SK-N-SH (cell line): ENCODE measurements around the gene RAB25. TPM values are rescaled to one million over a fixed set of nuclear protein-coding genes. Genes with fewer than 3 reads are reported as not detected.
A peak's percentile ranks its signal among the peaks of the same experiment; 100 is the strongest.

Experiments used
- CTCF ChIA-PET: fragments of 300-600, 350-600 bp; formaldehyde crosslinking; extraction: SDS; loops from one replicate; lab custom pipeline; 2021; lab: Yijun Ruan, JAX
- POLR2A ChIA-PET: fragments of 350-600 bp; sonication (Branson Sonifier 250); formaldehyde crosslinking; extraction: SDS; loops from one replicate; lab custom pipeline; 2020; ENCODE audit warnings: antibody characterized with exemption, inconsistent platforms; lab: Yijun Ruan, JAX
- DNase-seq: peaks from one replicate; pipeline ENCODE4 v3.0.0; 2012
- H2AFZ ChIP-seq: fragments of 200-600 bp; sonication (generic); 2 replicates; pipeline ENCODE4 v1.8.1; 2016; ENCODE audit warnings: antibody characterized with exemption, mild to moderate bottlenecking, low read depth
- H3F3A ChIP-seq: fragments of 200-600 bp; sonication (generic); replicated peaks from 2 replicates; pipeline ENCODE3; 2016; ENCODE audit warnings: antibody characterized with exemption, mild to moderate bottlenecking; ENCODE audit not compliant: insufficient read depth
- H3K27ac ChIP-seq, 2 experiments: fragments of 200-500 bp in 1 of 2; fragments of 200-600 bp in 1 of 2; sonication (Bioruptor generic) in 1 of 2; sonication (generic), shearing (Covaris generic) in 1 of 2; 2 replicates each; pipeline versions ENCODE4 v1.5.1 to v1.6.1; 2014 to 2016; ENCODE audit warnings: low read depth in 2 of 2, inconsistent platforms in 1 of 2, low read length in 1 of 2, mild to moderate bottlenecking in 1 of 2, mixed read lengths in 1 of 2
- H3K27me3 ChIP-seq: fragments of 200-600 bp; sonication (generic), shearing (Covaris generic); 2 replicates; pipeline ENCODE4 v1.6.1; 2016; ENCODE audit warnings: mixed run types; ENCODE audit not compliant: insufficient read depth
- H3K36me3 ChIP-seq, 2 experiments: fragments of 200-500 bp in 1 of 2; fragments of 200-600 bp in 1 of 2; sonication (Bioruptor generic) in 1 of 2; sonication (generic) in 1 of 2; replicated peaks in 1 of 2; 2 replicates each; pipeline versions ENCODE3 to v1.5.1; 2014 to 2016; ENCODE audit warnings: low read length in 1 of 2, mild to moderate bottlenecking in 1 of 2; ENCODE audit not compliant: insufficient read depth in 2 of 2, control insufficient read depth in 1 of 2
- H3K4me1 ChIP-seq, 2 experiments: fragments of 200-500 bp in 1 of 2; fragments of 200-600 bp in 1 of 2; sonication (Bioruptor generic) in 1 of 2; sonication (generic), shearing (Covaris generic) in 1 of 2; 2 replicates each; pipeline versions ENCODE4 v1.5.1 to v1.6.1; 2014 to 2016; ENCODE audit warnings: low read depth in 1 of 2, low read length in 1 of 2, mixed run types in 1 of 2; ENCODE audit not compliant: insufficient read depth in 2 of 2, control insufficient read depth in 1 of 2
- H3K4me2 ChIP-seq: fragments of 200-600 bp; sonication (generic), shearing (Covaris generic); 2 replicates; pipeline ENCODE4 v1.6.1; 2017; ENCODE audit warnings: mixed run types
- H3K4me3 ChIP-seq, 2 experiments: fragments of 200-500 bp in 1 of 2; fragments of 200-600 bp in 1 of 2; sonication (Bioruptor generic) in 1 of 2; sonication (generic), shearing (Covaris generic) in 1 of 2; 2 replicates each; pipeline versions ENCODE4 v1.5.1 to v1.8.1; 2014 to 2016; ENCODE audit warnings: low read depth in 2 of 2, inconsistent platforms in 1 of 2, low read length in 1 of 2, mild to moderate bottlenecking in 1 of 2, mixed read lengths in 1 of 2, moderate library complexity in 1 of 2
- H3K79me2 ChIP-seq: fragments of 200-600 bp; sonication (generic); 2 replicates; pipeline ENCODE4 v1.8.1; 2017; ENCODE audit warnings: mild to moderate bottlenecking; ENCODE audit not compliant: insufficient read depth
- H3K9ac ChIP-seq: fragments of 200-600 bp; sonication (generic); 2 replicates; pipeline ENCODE4 v1.6.1; 2017; ENCODE audit warnings: mixed run types
- H3K9me2 ChIP-seq: fragments of 200-600 bp; sonication (generic); 2 replicates; pipeline ENCODE4 v1.6.1; 2017; ENCODE audit warnings: mixed run types
- H3K9me3 ChIP-seq: fragments of 200-600 bp; sonication (generic); 2 replicates; pipeline ENCODE4 v1.6.1; 2017; ENCODE audit warnings: mixed run types, mild to moderate bottlenecking, moderate library complexity
- H4K20me1 ChIP-seq: fragments of 200-600 bp; sonication (generic); 2 replicates; pipeline ENCODE4 v1.6.1; 2017; ENCODE audit warnings: mild to moderate bottlenecking, mixed run types; ENCODE audit not compliant: insufficient read depth
- CHD2 ChIP-seq: fragments of 150-350 bp; IDR thresholded peaks from 2 replicates; pipeline ENCODE4 v1.6.1; 2018; ENCODE audit warnings: low read length; ENCODE audit not compliant: partially characterized antibody
- EP300 ChIP-seq, 2 experiments: IDR thresholded peaks; 2 replicates each; pipeline versions ENCODE4 v1.4.0 to v1.6.1; 2012; ENCODE audit warnings: borderline replicate concordance in 1 of 2, low read depth in 1 of 2, low read length in 1 of 2
- FOXJ3 ChIP-seq: sonication (generic); formaldehyde crosslinking; IDR thresholded peaks from 2 replicates; pipeline ENCODE4 v1.5.1; 2020; ENCODE audit warnings: mild to moderate bottlenecking, missing genetic modification reagents
- MXI1 ChIP-seq: IDR thresholded peaks from 2 replicates; pipeline ENCODE4 v1.6.1; 2012; ENCODE audit warnings: mild to moderate bottlenecking, low read depth, low read length, improper control_type of control experiment
- POLR2AphosphoS5 ChIP-seq: IDR thresholded peaks from 2 replicates; pipeline ENCODE4 v1.6.1; 2012; ENCODE audit warnings: low read depth, low read length
- RCOR1 ChIP-seq: fragments of 150-350 bp; IDR thresholded peaks from 2 replicates; pipeline ENCODE4 v1.6.1; 2017; ENCODE audit warnings: antibody characterized with exemption, low read length
- RXRA ChIP-seq: IDR thresholded peaks from 2 replicates; pipeline ENCODE4 v1.4.0; 2012; ENCODE audit warnings: low read depth, mild to moderate bottlenecking, borderline replicate concordance
- YY1 ChIP-seq: IDR thresholded peaks from 2 replicates; pipeline ENCODE4 v1.4.0; 2012; ENCODE audit warnings: low read depth, mild to moderate bottlenecking
- WGBS: methylation state at CpG from one replicate; pipeline ENCODE4 v1.1.6; 2017; ENCODE audit warnings: low lambda C conversion rate; 5-methylcytosine and 5-hydroxymethylcytosine counted together
- polyA plus RNA-seq, 3 experiments: library from polyadenylated mRNA; depleted of rRNA; stranded (reverse); fragments of >200 nt; gene quantifications; 2 replicates each; pipeline ENCODE4 v1.2.3, GENCODE V29; 2012
- TF ChIP-seq, protein P1 (sequence below): fragments of 150-350 bp; IDR thresholded peaks from 2 replicates; pipeline ENCODE4 v1.6.1; 2017; ENCODE audit warnings: antibody characterized with exemption, low read length, low read depth, borderline replicate concordance
- TF ChIP-seq, protein P2 (sequence below): fragments of 200-600 bp; sonication (generic); IDR thresholded peaks from 2 replicates; pipeline ENCODE4 v1.6.1; 2017; ENCODE audit warnings: antibody characterized with exemption, mild to moderate bottlenecking, moderate library complexity

Gene RAB25
- polyA plus RNA-seq, 1 of the 3 experiments (the other 2 are of a cell fraction), result not detected

DNA sequence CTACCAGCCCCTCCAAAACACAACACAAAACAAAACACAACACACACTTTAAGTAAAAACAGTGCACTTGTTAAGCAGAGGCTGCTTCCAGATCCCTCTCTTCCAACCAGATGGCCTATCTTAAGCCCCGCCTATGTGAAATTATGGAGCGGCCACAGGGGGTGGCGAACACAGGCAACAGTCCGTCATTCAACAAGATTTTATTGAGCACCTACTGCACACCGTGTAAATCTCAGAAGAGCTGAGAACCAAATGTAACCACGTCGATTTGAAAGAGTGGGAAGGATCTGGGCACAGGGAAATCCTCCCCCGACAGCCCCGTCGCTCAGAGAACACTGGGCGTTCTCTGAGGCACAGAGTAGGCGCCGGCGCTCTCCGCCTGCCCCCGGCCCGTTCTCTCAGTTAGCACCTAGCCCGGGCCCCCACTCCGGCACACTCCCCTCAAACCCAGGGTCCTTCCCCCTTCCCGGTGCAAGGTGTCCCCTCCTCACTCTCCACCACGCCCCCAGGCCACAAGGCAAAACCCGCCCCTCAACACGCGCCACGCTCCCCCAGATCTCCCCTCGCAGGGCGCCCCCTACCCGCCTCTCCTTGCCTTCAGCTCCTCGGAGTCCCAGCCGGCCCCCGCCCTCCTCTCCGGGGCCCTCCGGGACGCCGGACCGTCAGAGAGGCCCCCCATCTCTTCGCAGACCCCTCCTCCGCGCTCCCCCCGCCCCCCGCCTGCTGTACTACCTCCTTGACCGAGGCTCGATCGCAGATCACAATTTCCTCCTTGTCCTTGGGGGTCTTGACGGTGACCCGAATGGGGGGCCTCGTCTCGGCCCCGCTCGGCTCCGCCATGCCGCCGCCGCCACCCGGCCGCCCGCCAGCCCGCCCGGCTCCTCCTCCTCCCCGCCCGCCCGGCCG is 7.8 kb upstream of the RAB25 start:
- peaks cover 9 to 41% of the 10 kb centered on the region in 2 experiments for H3K36me3 ChIP-seq
- H3K4me2 ChIP-seq, result peak overlapping the region; percentile 74
- H3K27me3 ChIP-seq, result no peaks in the 10 kb centered on the region
- H3F3A ChIP-seq, result peaks cover 6% of the 10 kb centered on the region
- ChIA-PET CTCF (interaction anchor here (0.6 to 3.1 kb wide), 13 partner anchors 9 to 174 kb away, joined by 3 to 19 read pairs (median 4); partner anchors contain the start of gene SSR2), POLR2A (interaction anchor here (0.5 to 0.6 kb wide), 2 partner anchors 89 to 119 kb away, joined by 3 to 4 read pairs; partner anchors contain the start of gene KHDC4)
- H2AFZ ChIP-seq, result peak overlapping the region; percentile 42
- H3K4me1 ChIP-seq, result peaks cover 6 to 17% of the 10 kb centered on the region in 2 experiments; a peak in 3 of 4 replicates
- no peaks in the 10 kb centered on the region for H3K9me3 ChIP-seq
- no peaks in the 10 kb centered on the region for H3K9me2 ChIP-seq
- H3K9ac ChIP-seq, result peak overlapping the region; percentile 76
- peaks cover 44% of the 10 kb centered on the region for H3K79me2 ChIP-seq
- peaks cover 8% of the 10 kb centered on the region for H4K20me1 ChIP-seq
- peak overlapping the region; percentile 55 to 80 for H3K27ac ChIP-seq
- peak overlapping the region; percentile 87 to 94 for H3K4me3 ChIP-seq
- 2% methylated on average over 30 of the region's 63 CpGs for WGBS
- TF ChIP-seq POLR2AphosphoS5 (no peak), RCOR1 (peak; percentile 74), CHD2 (peak; percentile 19), FOXJ3 (no peak), MXI1 (peak; percentile 73), YY1 (no peak), EP300 (IDR thresholded peaks at IDR 0.05; ENCODE audit: borderline replicate concordance in 1 of 2, low read depth in 1 of 2, low read length in 1 of 2) (no peak), RXRA (no peak)
- TF ChIP-seq, protein P1, sequence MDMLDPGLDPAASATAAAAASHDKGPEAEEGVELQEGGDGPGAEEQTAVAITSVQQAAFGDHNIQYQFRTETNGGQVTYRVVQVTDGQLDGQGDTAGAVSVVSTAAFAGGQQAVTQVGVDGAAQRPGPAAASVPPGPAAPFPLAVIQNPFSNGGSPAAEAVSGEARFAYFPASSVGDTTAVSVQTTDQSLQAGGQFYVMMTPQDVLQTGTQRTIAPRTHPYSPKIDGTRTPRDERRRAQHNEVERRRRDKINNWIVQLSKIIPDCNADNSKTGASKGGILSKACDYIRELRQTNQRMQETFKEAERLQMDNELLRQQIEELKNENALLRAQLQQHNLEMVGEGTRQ, result no peak
- TF ChIP-seq, protein P2, sequence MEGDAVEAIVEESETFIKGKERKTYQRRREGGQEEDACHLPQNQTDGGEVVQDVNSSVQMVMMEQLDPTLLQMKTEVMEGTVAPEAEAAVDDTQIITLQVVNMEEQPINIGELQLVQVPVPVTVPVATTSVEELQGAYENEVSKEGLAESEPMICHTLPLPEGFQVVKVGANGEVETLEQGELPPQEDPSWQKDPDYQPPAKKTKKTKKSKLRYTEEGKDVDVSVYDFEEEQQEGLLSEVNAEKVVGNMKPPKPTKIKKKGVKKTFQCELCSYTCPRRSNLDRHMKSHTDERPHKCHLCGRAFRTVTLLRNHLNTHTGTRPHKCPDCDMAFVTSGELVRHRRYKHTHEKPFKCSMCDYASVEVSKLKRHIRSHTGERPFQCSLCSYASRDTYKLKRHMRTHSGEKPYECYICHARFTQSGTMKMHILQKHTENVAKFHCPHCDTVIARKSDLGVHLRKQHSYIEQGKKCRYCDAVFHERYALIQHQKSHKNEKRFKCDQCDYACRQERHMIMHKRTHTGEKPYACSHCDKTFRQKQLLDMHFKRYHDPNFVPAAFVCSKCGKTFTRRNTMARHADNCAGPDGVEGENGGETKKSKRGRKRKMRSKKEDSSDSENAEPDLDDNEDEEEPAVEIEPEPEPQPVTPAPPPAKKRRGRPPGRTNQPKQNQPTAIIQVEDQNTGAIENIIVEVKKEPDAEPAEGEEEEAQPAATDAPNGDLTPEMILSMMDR, result peak; percentile 42
- DNase-seq, result peak; percentile 89
